HG03442 (cell line): ENCODE results near the gene MAPKAPK2.
A peak's percentile ranks its signal among the peaks of the same experiment; 100 is the strongest.

Experiments used
- ATAC-seq: cut with Tn5 transposase; IDR thresholded peaks from one replicate; pipeline ENCODE4 v1.9.1; 2021; ENCODE audit warnings: mild to moderate bottlenecking, moderate library complexity; ENCODE audit not compliant: unreplicated experiment

The MAPKAPK2 gene

GRCh38 chr1:206681359-206681758 is 3.3 kb upstream of the MAPKAPK2 start:
- no peak for ATAC-seq

GRCh38 chr1:206682111-206682510 is 2.6 kb upstream of the MAPKAPK2 start:
- ATAC-seq = no peak

GRCh38 chr1:206683313-206683712 is 1.4 kb upstream of the MAPKAPK2 start:
- no peak for ATAC-seq

GRCh38 chr1:206684003-206684402 is 702 bp upstream of the MAPKAPK2 start:
- no peak for ATAC-seq

- peak; percentile 22 for ATAC-seq
These were observed 646 bp downstream of the MAPKAPK2 start for GRCh38 chr1:206685334-206685768.

GRCh38 chr1:206685769-206686477 is 1.2 kb downstream of the MAPKAPK2 start:
- peak; percentile 16 for ATAC-seq

GRCh38 chr1:206686478-206687249 is 2.0 kb downstream of the MAPKAPK2 start:
- ATAC-seq = no peak

- no peak for ATAC-seq
These were observed 2.7 kb downstream of the MAPKAPK2 start for GRCh38 chr1:206687251-206687914.

- ATAC-seq = no peak
These were observed 3.3 kb downstream of the MAPKAPK2 start for GRCh38 chr1:206687915-206688442.

- ATAC-seq = no peak
These were observed 5.8 kb downstream of the MAPKAPK2 start for GRCh38 chr1:206690516-206690915.

- ATAC-seq = no peak
These were observed 6.9 kb downstream of the MAPKAPK2 start for GRCh38 chr1:206691604-206692003.

- ATAC-seq = no peak
These were observed 8.3 kb downstream of the MAPKAPK2 start for GRCh38 chr1:206693029-206693428.

GRCh38 chr1:206693592-206693991 is 8.9 kb downstream of the MAPKAPK2 start:
- no peak for ATAC-seq

GRCh38 chr1:206694171-206695124 is 9.7 kb downstream of the MAPKAPK2 start:
- ATAC-seq = no peak

GRCh38 chr1:206695733-206696132 is 11.0 kb downstream of the MAPKAPK2 start:
- ATAC-seq = no peak

- no peak for ATAC-seq
These were observed 12.3 kb downstream of the MAPKAPK2 start for GRCh38 chr1:206696812-206697585.

- no peak for ATAC-seq
These were observed 13.3 kb downstream of the MAPKAPK2 start for GRCh38 chr1:206698011-206698410.

- ATAC-seq = no peak
These were observed 14.4 kb downstream of the MAPKAPK2 start for GRCh38 chr1:206699000-206699586.

- no peak for ATAC-seq
These were observed 14.9 kb downstream of the MAPKAPK2 start for GRCh38 chr1:206699626-206700025.
